GM23248 (cell line): Measurements from ENCODE around the gene LMO2. TPM values are rescaled to one million over a fixed set of nuclear protein-coding genes. Genes with fewer than 3 reads are reported as not detected.

Experiments
- DNase-seq: peaks from one replicate; pipeline ENCODE4 v3.0.0-alpha.2; 2015
- H2AFZ ChIP-seq: fragments of 200-600 bp; sonication (generic); 2 replicates; pipeline ENCODE4 v1.6.1; 2016; ENCODE audit warnings: antibody characterized with exemption
- H3F3A ChIP-seq: fragments of 200-600 bp; sonication (generic); 2 replicates; pipeline ENCODE4 v1.6.1; 2016; ENCODE audit warnings: mild to moderate bottlenecking, antibody characterized with exemption, mixed run types; ENCODE audit not compliant: insufficient read depth
- H3K27ac ChIP-seq: fragments of 200-600 bp; sonication (generic); 2 replicates; pipeline ENCODE4 v1.5.1; 2016; ENCODE audit warnings: mild to moderate bottlenecking
- H3K27me3 ChIP-seq: fragments of 200-600 bp; sonication (generic); replicated peaks from 2 replicates; pipeline ENCODE4 v1.6.1; 2016; ENCODE audit warnings: mild to moderate bottlenecking; ENCODE audit not compliant: insufficient read depth
- H3K36me3 ChIP-seq: fragments of 200-600 bp; sonication (generic); 2 replicates; pipeline ENCODE4 v1.6.1; 2016; ENCODE audit warnings: low read depth, mild to moderate bottlenecking
- H3K4me1 ChIP-seq: fragments of 200-600 bp; sonication (generic); 2 replicates; pipeline ENCODE4 v1.6.1; 2016; ENCODE audit warnings: mild to moderate bottlenecking; ENCODE audit not compliant: insufficient read depth
- H3K4me2 ChIP-seq: fragments of 200-600 bp; sonication (generic); one replicate; pipeline ENCODE4 v1.6.1; 2016; ENCODE audit warnings: mild to moderate bottlenecking; ENCODE audit not compliant: unreplicated experiment
- H3K4me3 ChIP-seq: fragments of 200-600 bp; sonication (generic); 2 replicates; pipeline ENCODE4 v1.5.1; 2016; ENCODE audit warnings: mild to moderate bottlenecking
- H3K79me2 ChIP-seq: fragments of 200-600 bp; sonication (generic); 2 replicates; pipeline ENCODE4 v1.6.1; 2016; ENCODE audit warnings: mild to moderate bottlenecking; ENCODE audit not compliant: insufficient read depth
- H3K9ac ChIP-seq: fragments of 200-600 bp; sonication (generic); 2 replicates; pipeline ENCODE4 v1.6.1; 2016; ENCODE audit warnings: mild to moderate bottlenecking
- H3K9me2 ChIP-seq: fragments of 200-600 bp; sonication (generic); 2 replicates; pipeline ENCODE4 v1.6.1; 2016; ENCODE audit warnings: mixed run types, mild to moderate bottlenecking, moderate library complexity; ENCODE audit not compliant: insufficient read depth
- H3K9me3 ChIP-seq: fragments of 200-600 bp; sonication (generic); one replicate; pipeline ENCODE4 v1.6.1; 2017; ENCODE audit warnings: low read depth
- H4K20me1 ChIP-seq: fragments of 200-600 bp; sonication (generic); 2 replicates; pipeline ENCODE4 v1.6.0; 2016; ENCODE audit not compliant: insufficient read depth
- EZH2 ChIP-seq: fragments of 200-600 bp; sonication (generic); IDR thresholded peaks from 2 replicates; pipeline ENCODE4 v1.6.1; 2018; ENCODE audit warnings: antibody characterized with exemption, mild to moderate bottlenecking; ENCODE audit not compliant: insufficient read depth, poor library complexity, severe bottlenecking
- EZH2phosphoT487 ChIP-seq: fragments of 200-600 bp; sonication (generic); IDR thresholded peaks from 2 replicates; pipeline ENCODE4 v1.6.1; 2018; ENCODE audit warnings: antibody characterized with exemption, moderate library complexity, mild to moderate bottlenecking, low read depth; ENCODE audit not compliant: insufficient read depth
- WGBS, 2 experiments: methylation state at CpG; one replicate each; pipeline ENCODE4 v1.1.6; 2015 to 2017; ENCODE audit warnings: low lambda C conversion rate in 2 of 2, low coverage in 1 of 2; ENCODE audit errors: missing lambda C conversion rate in 2 of 2; 5-methylcytosine and 5-hydroxymethylcytosine counted together
- in situ Hi-C: fragments of 300-500 bp; cut with MboI; formaldehyde crosslinking; loops from 2 replicates; pipeline ENCODE4 v1.15.0; 2020
- polyA plus RNA-seq: library from polyadenylated mRNA; unstranded; fragments of >200 nt; fragmentation: Nextera tagmentation; extraction: Ambion mirVana; gene quantifications from 2 replicates; pipeline ENCODE4 v1.2.1, GENCODE V29; 2016
- total RNA-seq: library from RNA; depleted of rRNA; stranded (reverse); fragments of >200 nt; shearing (Covaris generic); gene quantifications from 2 replicates; pipeline ENCODE4 v1.2.3, GENCODE V29; 2014

LMO2 gene
- total and polyA plus RNA-seq, 2 experiments from 2014 or later, result not detected

DNA sequence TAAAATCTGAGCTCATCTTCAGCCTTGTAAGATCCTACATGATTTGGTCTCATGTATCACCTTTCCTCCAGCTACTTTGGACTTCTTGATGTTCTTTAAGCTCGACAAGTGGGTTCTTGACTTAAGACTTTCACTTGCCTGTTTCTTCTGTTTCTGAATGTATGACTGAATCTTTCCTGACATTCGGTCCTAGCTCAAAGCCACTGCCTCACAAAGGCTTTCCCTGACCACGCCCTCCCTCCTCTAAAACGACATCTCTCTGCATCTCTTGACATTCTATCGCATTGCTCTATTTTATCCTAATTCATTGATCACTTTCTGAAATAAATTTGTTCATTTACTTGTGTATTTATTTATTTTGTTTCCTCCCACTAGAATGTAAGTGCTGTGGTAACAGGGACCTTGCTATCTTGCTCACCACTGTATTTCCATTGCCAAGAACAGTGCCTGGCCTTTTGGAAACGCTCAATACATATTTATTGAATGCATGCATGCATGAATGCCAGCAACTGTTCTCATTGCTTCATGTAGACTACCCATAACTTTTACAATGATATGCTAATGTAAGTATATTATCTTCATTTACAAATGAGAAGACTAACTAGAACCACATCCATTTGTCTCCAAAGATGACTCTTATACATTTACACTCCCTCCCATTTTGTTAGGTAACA is 43.0 kb downstream of the LMO2 start:
- Histone ChIP-seq H3F3A (no peaks in the 10 kb centered on the region), H2AFZ (no peak overlapping the region), H3K9me3 (no peaks in the 10 kb centered on the region), H3K79me2 (no peaks in the 10 kb centered on the region), H3K27ac (no peak overlapping the region), H3K36me3 (no peaks in the 10 kb centered on the region), H4K20me1 (no peaks in the 10 kb centered on the region), H3K9me2 (no peaks in the 10 kb centered on the region), H3K27me3 (peaks cover 43% of the 10 kb centered on the region), H3K9ac (no peak overlapping the region), H3K4me3 (no peak overlapping the region), H3K4me2 (no peak overlapping the region), H3K4me1 (no peaks in the 10 kb centered on the region)
- in situ Hi-C loops, result no loop called here
- 77 to 81% methylated on average over 6 of the region's 6 CpGs for WGBS, 2 experiments
- no peak for DNase-seq
- TF ChIP-seq EZH2phosphoT487 (no peak), EZH2 (no peak)

DNA sequence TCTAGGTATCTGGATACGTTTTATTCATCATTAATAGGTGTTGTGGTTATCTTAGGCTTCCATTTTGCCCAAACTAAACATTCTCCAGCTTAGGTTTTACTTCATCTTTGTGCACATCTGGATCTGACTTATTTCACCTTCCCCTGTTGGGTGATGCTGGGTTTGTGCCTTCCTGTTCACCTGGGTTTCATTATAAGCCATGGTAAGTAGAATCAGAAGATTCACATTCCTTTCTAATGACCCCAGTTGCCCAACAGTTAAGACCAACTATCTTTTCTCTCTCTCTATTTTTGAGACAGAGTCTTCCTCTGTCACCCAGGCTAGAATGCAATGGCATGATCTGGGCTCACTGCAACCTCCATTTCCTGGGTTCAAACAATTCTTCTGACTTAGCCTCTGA is 44.6 kb downstream of the LMO2 start:
- Histone ChIP-seq H3K27me3 (peaks cover 33% of the 10 kb centered on the region), H4K20me1 (no peaks in the 10 kb centered on the region), H3K4me3 (no peak overlapping the region), H3K4me1 (no peaks in the 10 kb centered on the region), H2AFZ (no peak overlapping the region), H3K9ac (no peak overlapping the region), H3K9me3 (no peaks in the 10 kb centered on the region), H3K4me2 (no peak overlapping the region), H3K27ac (no peak overlapping the region), H3F3A (no peaks in the 10 kb centered on the region), H3K9me2 (no peaks in the 10 kb centered on the region), H3K79me2 (no peaks in the 10 kb centered on the region), H3K36me3 (no peaks in the 10 kb centered on the region)
- DNase-seq, result no peak
- in situ Hi-C loops, result no loop called here
- TF ChIP-seq EZH2phosphoT487 (no peak), EZH2 (no peak)
- WGBS, 2 experiments, result 3 to 21% methylated on average over 1 of the region's 1 CpG

DNA sequence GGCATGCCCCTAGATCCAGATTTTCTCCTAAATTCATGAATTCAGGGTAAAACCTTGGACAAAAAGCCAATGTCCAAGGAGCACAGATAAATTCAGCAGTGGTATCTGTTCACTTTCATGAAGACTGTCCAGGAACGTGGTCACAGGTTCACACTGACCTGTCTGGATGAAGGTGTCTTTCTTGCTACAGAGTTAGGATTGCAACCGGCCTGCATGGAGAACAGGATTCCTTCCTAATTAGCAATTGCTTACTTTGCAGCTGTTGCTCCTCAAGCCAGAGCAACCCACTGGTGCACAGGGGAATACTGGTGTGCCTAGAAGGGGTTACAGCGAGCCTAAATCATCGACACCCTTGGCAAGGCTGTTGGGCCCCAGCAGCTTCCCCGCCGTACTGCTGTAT is 47.6 kb downstream of the LMO2 start:
- Histone ChIP-seq H3K4me2 (no peak overlapping the region), H4K20me1 (no peaks in the 10 kb centered on the region), H3K9me3 (no peaks in the 10 kb centered on the region), H3K36me3 (no peaks in the 10 kb centered on the region), H3F3A (no peaks in the 10 kb centered on the region), H3K4me3 (no peak overlapping the region), H3K79me2 (no peaks in the 10 kb centered on the region), H3K27ac (no peak overlapping the region), H3K27me3 (peaks cover 50% of the 10 kb centered on the region), H2AFZ (no peak overlapping the region), H3K9me2 (no peaks in the 10 kb centered on the region), H3K4me1 (no peaks in the 10 kb centered on the region), H3K9ac (no peak overlapping the region)
- no peak for TF ChIP-seq EZH2
- TF ChIP-seq EZH2phosphoT487, result no peak
- in situ Hi-C loops, result no loop called here
- no peak for DNase-seq
- 77 to 80% methylated on average over 6 of the region's 6 CpGs for WGBS, 2 experiments

DNA sequence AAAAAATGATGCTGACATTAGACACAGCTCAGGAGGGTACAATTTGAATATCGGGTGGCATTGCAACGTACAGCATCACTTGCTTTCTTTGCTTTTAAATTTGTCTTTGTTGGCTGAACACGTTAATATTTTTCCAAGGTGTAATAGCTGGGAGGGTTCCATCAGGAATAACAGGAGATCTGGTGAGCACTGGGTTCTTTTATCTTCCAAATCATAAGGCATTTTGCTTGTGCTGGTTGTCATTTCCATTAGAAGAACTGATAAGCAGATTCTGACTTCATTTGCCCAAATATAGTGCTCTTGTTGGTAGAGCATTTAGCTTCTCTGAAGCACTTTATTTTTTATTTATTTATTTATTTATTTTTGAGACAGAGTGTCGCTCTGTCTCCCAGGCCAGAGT is 48.9 kb downstream of the LMO2 start:
- TF ChIP-seq EZH2 (no peak), EZH2phosphoT487 (no peak)
- no peaks in the 10 kb centered on the region for H3K36me3 ChIP-seq
- no peak overlapping the region for H3K4me3 ChIP-seq
- no peaks in the 10 kb centered on the region for H3K79me2 ChIP-seq
- in situ Hi-C loops, result no loop called here
- H3K4me1 ChIP-seq, result no peaks in the 10 kb centered on the region
- no peaks in the 10 kb centered on the region for H3K9me2 ChIP-seq
- H3K27me3 ChIP-seq, result peaks cover 47% of the 10 kb centered on the region
- H4K20me1 ChIP-seq, result no peaks in the 10 kb centered on the region
- 69 to 80% methylated on average over 4 of the region's 4 CpGs for WGBS, 2 experiments
- DNase-seq, result no peak
- no peak overlapping the region for H2AFZ ChIP-seq
- no peak overlapping the region for H3K4me2 ChIP-seq
- H3F3A ChIP-seq, result no peaks in the 10 kb centered on the region
- H3K9ac ChIP-seq, result no peak overlapping the region
- H3K27ac ChIP-seq, result no peak overlapping the region
- H3K9me3 ChIP-seq, result no peaks in the 10 kb centered on the region
